ENCODE measurements around the gene GAB4.

GRCh38 chr22:16955081-16955480 lies 52.9 kb downstream of the GAB4 start:
- TF ChIP-seq, protein P1, sequence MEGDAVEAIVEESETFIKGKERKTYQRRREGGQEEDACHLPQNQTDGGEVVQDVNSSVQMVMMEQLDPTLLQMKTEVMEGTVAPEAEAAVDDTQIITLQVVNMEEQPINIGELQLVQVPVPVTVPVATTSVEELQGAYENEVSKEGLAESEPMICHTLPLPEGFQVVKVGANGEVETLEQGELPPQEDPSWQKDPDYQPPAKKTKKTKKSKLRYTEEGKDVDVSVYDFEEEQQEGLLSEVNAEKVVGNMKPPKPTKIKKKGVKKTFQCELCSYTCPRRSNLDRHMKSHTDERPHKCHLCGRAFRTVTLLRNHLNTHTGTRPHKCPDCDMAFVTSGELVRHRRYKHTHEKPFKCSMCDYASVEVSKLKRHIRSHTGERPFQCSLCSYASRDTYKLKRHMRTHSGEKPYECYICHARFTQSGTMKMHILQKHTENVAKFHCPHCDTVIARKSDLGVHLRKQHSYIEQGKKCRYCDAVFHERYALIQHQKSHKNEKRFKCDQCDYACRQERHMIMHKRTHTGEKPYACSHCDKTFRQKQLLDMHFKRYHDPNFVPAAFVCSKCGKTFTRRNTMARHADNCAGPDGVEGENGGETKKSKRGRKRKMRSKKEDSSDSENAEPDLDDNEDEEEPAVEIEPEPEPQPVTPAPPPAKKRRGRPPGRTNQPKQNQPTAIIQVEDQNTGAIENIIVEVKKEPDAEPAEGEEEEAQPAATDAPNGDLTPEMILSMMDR (IDR thresholded peaks at IDR 0.05 in 4 of 5, conservative IDR thresholded peaks at IDR 0.05 in 1 of 5), result no peak
- TF ChIP-seq POLR2A (IDR thresholded peaks at IDR 0.05), result no peak
